GM18511 (cell line): Measurements from ENCODE around the gene SMAD6.

Experiments used
- ATAC-seq: cut with Tn5 transposase; IDR thresholded peaks from one replicate; pipeline ENCODE4 v1.9.1; 2021; ENCODE audit warnings: mild to moderate bottlenecking, moderate library complexity; ENCODE audit not compliant: unreplicated experiment

Gene SMAD6

DNA sequence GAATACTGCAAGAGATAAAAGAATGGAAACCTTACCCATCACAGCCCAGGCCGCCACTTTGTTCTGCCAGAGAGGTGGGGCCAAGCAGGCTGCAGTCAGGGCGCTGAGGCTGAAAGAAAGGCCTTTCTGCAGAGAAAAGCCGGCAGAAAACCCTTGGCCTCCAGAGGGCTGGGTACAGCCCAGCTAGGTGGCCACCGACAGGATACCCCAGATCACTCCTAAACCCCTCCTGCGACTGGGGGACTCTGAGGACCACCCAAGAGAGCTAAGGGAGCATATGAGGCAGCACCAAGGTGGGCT, 69.3 kb downstream of the SMAD6 start:
- ATAC-seq: no peak

DNA sequence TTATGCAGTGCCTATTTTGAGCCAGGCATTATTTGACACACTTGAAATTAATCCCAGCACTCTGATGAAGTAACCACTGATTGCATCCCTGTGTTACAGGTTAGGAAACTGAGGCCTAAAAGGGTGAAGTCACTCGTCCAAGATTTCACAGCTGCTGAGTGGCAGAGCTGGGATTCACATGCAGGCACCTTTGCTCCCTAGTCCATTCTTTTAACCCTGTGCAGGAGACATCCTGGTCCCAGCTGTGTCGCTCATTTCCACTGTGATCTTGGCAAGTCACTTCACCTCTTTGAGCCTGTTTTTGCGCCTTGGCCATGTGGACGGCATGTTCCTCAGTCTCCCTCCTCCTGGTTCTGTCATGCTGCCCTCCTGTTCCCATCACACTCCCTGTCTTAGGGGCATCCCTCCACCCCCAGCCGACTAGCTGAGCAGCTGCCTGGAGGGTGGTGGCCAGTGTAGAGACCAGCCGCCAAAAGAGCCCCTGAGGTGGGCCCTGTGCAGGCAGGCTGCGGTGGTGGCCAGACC, 70.6 kb downstream of the SMAD6 start:
- no peak for ATAC-seq

DNA sequence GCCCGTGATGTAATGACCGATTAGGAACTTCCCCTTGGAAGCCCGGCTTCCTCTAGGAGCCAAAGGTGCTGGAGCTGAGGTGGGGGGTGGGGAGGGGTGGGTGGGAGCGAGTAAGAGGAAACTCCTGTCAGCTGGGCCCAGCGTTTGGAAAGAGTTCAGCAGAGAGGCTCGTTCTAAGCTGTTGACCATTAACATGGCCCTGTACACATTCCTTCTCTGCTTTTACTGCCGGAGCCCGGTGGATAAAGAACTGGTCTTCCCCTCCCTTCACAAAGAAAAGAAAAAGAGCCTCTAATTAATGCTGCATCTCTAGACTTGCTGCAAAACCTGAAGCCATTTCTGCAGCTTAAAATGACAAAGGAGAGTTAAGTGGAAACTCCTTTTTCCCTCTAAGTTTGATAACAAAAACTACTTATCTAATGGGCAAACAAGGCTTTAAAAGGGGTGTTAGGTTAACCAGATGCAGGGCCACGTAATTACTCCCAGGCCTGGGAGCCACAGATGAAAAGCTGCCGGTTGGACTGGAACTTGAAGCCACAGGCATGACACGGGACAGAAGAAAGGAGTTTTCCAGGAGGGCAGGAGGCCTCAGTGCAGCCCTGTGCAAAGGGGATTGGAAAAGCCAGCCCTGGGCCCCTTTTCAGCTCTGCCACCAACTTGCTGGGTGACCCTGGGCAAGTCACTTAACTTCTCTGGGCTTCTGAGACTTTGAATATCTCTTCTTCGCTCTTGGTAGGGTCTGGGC, 71.3 kb downstream of the SMAD6 start:
- ATAC-seq: no peak

DNA sequence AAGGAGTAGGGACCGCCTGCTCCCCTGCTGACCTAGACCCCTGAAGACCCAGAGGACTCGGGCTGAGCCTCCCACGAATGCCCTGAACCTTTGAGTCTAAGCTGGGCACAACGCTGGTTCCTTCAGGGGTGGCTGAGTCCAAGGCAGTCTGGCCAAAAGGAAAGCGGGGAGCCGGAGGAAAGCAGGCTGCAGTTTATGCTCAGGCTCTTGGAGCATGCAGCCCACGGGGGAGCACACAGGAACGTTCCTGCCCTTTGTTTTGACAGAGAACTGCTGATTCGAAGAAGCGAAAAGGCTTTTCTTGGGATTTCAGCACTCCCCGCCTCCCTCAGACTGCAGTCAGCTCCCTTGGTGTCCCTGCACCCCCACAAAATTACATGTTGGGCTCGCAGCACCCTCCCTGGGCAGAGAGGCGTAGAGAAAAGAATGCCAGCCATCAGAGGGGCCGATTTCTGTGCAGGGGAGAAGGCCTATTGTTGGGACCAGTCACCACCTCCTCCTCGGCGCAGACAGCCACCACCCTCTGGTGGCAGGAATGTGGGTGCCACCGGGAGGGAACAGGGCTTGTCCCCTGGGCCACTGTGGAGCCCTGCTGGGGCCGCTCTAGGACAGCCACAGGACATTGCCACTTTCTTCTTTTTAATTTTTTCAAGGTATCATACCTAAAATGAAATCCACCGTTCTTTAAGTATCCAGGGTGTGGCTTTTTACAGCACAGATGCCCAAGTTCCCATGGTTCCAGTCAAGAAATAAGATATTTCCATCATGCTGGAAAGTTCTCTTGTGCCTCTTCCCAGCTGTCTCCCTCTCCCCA, 72.2 kb downstream of the SMAD6 start:
- no peak for ATAC-seq

DNA sequence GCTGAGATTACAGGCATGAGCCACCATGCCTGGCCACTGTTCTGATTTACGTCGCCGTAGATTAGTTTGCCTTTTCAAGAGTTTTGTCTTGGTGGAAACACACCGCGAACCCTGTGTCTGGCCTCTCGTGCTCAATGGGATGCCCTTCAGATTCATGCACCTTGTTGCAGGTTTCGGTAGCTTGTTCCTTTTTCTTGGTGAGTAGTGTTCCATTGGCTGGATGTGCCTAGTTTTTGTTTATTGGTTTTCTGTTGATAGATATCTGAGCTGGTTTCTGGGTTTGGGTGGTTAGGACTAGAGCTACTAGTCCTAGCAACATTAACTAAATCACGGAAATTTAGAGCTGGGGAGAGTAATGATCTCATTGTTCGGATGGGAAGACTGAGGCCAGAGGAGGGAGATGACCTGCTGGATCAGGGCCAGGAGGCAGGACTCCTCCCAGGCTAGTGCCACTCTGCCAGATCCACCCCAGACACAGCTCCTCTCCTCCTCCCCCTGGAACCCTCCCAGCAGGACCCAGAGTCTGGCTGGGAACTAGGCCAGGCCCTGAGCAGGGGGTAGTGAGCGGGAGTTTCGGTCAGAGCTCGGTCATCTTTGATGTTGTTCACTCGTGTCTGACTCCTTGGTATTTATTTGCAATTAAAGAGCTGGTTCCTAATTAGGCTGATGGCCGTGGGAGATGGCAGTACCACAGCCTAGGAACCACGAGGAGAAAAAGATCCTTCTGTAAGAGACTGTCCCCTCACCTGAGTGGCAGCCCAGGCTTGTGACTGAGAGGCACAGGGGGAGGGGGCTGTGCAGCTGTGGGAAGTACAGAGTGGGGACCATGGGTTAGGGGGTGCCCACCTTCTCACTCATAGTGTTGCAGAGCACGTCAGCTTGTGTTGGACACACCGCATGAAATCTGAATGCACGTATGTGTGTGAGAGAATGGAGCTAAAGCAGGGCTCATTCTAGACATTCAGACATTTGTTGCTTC, 73.4 kb downstream of the SMAD6 start:
- ATAC-seq: no peak

DNA sequence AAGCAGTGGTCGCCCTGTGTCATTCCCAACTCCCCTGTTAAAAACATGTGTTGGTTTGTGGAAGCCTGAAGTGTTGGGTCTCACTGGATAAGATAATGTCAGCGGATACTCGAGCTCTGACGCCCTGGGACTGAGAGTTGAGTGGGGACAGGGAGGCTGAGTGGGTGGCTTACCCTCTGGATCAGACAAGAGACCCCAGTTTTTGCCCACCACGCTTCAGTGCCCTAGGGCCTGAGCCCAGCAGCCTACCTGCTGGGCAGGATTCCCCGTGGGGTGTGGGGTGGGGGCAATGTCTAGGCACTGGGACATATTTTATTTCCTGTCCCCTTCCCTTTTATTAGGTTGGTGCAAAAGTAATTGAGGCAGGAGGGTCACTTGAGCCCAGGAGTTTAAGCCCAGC, 75.0 kb downstream of the SMAD6 start:
- ATAC-seq: no peak

DNA sequence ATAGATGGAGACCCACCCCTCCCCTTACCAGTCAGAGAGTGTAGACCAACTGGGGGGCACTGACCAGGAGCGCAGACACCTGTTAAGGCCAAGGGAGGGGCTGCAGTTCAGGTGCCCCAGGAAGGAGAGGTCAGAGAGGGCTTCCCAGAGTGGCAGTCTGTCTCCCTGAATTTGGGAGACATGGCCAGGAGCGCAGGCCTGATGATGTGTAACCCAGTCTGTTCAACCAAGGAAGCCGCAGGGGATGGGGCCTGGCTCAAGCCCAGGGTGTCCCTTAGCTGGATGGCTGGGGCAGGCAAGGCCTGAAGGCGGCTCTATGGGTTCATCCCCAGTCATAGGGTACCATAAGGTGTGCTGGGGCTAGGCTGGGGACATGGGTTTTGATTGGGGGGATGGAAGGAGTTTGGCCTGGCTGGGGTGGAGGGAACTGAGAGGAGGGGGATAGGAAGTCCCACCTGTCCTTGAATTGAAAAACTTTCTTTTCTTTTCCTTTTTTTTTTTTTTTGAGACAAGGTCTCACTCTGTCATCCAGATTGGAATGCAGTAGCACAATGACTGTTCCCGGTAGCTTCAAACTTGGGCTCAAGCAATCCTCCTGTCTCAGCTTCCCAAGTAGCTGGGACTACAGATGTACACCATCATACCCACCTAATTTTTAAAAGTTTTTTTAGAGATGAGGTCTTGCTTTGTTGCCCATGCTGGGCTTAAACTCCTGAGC, 75.7 kb downstream of the SMAD6 start:
- no peak for ATAC-seq

DNA sequence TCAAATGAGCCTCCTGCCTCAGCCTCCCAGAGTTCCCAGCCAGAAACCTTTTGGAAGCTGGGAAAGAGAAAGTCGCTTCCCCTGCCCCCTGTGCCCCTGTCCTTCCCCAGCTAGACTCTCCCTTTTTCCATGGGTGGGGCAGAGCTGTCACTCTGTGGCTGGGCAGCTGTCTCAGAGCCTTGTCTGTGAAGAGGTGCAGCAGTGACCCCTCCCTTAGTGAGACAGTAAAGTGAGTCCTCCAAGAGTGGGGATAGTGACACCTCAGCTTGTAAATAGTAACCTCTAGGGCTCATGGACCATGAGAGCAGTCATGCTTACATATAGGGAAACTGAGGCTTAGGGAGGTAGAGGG, 76.3 kb downstream of the SMAD6 start:
- ATAC-seq: no peak

DNA sequence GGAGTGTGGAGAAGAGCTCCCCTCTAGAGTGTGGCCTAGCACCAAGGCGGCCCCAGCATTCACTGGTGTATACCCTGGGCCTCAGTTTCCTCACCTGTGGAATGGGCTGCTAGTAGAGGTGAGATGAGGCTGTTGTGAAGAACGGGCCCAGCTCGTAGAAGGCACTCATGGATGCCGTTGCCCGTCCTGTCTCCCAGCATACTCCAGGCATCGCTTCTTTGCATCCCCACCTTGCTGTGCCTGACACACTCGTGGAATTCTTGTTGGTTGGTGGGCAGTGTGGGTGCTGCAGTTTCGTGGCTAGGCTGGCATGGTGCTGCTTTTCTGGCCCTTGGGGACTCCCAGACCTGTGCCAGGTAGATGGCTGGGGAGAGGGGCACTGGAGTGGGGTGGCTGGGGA, 76.7 kb downstream of the SMAD6 start:
- no peak for ATAC-seq

DNA sequence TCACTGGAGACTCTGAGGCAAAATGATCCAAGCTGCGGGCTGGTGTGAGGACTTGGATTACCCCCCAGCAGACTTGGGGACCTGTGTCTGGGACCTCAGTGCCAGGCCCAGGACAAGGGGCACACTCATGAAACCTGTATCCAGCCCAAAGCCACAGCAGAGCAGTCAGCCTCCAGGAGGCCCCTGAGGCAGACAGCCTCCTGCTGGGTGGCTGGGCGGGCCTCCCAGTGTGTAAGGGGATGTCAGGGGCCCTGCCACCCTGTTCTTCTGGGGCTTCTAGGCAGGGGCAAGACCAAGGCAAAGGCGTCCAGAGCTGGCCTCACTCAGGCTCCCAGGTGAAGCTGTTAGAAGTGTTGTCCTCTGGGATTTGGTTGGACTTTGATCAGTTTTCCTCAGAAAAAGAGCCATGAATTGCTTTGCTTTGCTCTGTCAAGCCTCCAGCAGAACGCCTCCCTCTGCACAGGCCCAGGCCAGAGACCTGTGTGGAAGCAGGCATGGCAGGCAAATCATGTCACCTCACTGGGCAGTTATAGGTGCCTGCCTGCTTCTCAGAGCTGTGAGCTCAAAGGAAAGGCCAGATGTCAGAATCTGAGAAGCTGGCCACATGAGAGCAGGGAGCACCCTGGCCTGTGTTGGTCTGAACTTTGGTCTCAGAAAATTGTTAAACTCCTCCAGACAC, 77.4 kb downstream of the SMAD6 start:
- no peak for ATAC-seq

DNA sequence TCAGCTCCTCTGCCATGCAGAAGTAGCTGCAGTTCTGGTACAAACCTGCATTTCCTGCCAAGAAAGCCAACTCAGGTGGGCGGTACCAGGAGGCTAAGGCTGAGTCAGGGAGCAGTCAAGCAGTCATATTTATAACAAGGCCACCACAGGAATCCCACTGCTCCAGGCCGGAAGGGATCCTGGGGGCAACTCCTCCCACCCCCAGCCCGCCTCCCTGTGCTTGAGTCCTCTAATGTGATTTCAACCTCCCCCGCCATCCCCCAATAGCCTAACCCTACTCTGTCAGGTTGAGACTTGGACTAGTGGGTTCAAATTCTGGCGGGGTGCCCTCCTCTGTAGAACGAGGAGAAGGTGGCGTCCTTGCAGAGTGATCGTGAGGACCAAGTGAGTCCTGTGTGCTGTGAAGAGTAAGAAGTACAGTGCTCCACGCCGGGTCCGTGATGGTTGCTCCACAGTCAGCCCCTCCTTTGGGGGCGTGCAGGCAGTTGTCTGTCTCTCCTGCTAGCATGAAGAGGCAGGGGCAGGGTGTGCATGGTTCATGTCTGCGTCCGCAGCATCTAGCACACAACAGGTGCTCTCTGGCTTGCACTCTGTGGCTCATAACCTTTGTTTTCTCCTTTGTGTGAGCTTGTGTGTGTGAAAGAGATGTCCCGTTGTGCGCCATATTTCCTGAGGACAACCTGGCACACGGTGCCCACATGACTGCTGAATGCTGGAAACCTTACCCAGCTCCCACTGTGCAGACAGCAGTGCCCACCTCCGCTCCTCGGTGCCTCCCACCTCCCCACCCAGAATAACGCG, 78.3 kb downstream of the SMAD6 start:
- no peak for ATAC-seq

DNA sequence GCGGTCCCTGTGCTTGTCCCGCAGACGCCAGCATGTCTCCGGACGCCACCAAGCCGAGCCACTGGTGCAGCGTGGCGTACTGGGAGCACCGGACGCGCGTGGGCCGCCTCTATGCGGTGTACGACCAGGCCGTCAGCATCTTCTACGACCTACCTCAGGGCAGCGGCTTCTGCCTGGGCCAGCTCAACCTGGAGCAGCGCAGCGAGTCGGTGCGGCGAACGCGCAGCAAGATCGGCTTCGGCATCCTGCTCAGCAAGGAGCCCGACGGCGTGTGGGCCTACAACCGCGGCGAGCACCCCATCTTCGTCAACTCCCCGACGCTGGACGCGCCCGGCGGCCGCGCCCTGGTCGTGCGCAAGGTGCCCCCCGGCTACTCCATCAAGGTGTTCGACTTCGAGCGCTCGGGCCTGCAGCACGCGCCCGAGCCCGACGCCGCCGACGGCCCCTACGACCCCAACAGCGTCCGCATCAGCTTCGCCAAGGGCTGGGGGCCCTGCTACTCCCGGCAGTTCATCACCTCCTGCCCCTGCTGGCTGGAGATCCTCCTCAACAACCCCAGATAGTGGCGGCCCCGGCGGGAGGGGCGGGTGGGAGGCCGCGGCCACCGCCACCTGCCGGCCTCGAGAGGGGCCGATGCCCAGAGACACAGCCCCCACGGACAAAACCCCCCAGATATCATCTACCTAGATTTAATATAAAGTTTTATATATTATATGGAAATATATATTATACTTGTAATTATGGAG, 79.1 kb downstream of the SMAD6 start:
- ATAC-seq: no peak

DNA sequence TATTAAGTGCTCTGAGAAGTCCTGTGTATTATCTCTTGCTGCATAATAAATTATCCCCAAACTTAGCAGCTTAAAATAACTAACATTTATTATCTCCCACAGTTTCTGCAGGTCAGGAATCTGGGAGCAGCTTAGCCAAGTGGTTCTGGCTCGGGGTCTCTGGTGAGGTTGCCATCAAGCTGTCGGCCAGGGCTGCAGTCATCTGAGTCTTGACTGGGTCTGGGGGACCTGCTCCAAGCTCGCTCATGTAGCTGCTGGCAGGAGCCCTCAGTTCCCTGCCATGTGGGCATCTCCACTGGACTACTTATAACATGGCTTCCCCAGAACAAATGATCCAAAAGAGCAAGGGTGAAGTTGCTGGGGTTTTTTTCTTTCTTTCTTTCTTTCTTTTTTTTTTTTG, 80.7 kb downstream of the SMAD6 start:
- no peak for ATAC-seq

DNA sequence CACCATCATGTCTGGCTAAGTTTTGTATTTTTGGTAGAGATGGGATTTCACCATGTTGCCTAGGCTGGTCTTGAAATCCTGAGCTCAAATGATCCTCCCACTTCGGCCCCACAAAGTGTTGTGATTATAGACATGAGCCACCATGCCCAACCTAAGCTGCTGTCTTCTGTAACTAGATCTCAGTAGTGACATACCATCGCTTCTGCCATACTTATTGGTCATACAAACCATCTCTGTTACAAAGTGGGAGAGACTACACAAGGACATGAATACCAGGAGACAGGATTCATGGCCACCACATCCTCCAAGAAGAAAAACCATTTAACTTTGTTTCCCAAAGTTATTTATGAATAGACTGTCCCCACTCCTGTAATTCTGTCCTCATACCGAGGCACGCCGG, 81.3 kb downstream of the SMAD6 start:
- ATAC-seq: no peak

DNA sequence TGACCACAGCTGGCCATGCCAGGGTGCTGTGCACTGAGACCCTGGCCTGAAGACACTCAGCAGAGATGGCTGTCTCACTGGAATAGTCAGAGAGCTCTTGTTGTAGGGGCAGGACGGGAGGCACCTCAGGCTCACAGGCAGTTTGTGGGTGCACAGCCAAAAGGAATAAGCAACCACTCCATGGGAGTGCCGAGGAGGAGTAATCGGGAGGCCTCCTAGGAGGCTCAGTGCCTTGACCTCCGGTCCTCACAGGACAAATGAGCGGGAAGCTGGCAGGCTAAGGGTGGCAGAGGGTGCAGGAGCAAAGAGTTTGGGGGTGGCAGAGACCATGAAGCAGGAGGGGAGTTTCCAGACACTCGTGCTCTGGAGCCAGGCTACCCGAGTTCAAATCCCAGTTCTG, 81.7 kb downstream of the SMAD6 start:
- ATAC-seq: no peak

DNA sequence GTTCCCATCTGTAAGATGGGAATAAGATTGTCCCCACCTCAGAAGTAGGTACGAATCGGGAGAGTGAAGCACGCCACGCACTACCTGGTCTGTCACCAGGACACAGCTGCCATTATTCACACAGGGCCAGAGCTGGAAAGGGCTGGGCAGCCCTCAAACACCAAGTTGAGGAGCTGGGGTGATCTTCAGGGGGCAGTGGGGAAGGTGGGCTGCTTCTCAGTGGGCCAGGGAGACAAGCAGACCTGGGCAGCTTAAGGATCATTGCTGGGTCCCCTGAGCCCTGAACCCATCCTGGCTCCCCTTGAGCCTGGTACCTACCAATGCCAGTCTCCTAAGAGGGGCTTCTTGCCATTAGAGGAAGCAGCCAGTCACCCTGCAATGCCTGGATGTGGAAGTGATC, 82.1 kb downstream of the SMAD6 start:
- ATAC-seq: no peak

DNA sequence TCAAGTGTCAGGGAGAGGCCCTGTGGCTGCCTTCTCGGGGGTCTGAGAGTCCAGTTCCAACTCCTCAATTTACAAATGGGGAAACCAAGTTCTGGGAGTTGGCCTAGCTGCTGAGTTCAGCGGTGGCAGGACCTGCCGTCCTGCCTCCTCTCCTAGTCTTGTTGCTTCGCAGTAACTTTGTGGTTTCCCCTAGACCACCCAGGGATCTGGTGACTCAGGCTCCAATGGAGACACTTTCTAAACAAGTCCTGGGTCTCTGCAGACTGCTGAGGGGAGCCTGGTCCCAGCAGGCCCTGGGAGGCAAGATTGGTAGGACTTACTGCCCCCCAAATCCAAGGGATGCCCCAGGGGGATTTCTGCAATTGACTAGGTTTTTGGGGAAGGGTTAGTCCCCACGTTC, 83.6 kb downstream of the SMAD6 start:
- no peak for ATAC-seq

DNA sequence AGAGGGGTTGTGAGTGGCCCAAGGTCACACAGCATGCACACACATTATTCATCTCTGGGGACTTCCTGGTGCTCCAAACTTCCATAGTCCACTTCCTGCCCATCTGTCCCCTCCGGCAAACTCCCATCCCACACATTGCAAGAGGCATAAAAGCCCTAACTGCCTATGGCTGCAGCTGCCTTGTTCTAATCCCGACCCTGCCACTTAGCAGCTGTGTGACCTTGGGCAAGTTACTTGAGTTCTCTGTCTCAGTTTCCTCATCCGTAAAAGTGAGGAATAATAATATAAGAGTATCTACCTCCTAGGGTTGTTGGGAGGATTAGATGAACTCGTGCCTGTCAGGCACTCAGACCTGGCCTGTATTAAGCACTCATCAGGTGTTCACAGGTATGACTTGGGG, 84.2 kb downstream of the SMAD6 start:
- ATAC-seq: no peak
